RPMI7951 (cell line): ENCODE measurements around the gene THOP1. TPM values are rescaled to one million over a fixed set of nuclear protein-coding genes. Genes with fewer than 3 reads are reported as not detected.

ENCODE experiments used
- DNase-seq: peaks from one replicate; pipeline ENCODE4 v3.0.0-alpha.2; 2012; ENCODE audit warnings: low read depth
- total RNA-seq: library from RNA; depleted of rRNA; stranded (reverse); fragments of >200 nt; shearing (Covaris generic); gene quantifications from 2 replicates; pipeline ENCODE4 v1.2.3, GENCODE V29; 2014

The THOP1 gene
- total RNA-seq, 1 experiment from 2014 or later: 63.7 TPM

DNA sequence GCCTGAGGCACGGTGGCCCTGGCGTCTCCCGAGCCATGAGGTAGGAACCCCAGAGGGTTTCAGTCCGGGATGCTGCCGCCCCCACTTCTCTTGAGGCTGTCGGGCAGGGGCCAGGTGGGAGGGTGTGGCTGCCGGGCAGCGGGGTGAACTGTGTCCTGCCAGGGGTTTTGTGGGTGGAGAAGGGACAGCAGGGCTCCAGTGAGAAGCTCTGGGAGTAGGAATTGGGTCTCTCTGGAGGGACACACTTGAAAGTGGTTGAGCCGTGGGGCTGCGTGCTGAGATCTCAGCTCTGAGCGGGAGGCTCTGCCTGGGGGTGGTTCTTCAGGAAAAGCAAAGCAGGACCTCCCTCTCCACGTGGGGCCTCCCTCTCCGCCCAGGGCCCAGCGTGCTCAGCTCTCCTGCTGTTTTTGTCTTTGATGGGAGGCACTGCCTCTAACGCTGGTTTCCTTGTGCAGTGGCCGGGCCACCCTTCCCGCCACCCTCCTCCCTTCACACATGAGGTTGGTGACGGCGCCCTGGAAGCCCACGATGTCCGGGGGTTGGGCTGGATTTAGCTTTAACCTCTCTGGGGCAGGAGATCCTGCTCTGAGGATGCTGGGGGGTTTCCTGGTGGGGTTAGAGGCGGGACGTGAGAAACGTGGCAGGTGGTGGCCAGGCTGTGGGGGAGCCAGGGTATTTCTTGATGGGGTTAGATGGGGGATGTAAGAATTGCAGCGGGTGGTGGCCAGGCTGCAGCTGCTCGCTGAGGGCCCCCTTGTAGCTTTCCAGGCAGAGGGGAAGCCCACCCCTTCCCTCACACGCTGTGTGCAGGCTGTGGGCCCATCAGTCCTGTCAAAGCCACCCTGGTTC, 19.1 kb downstream of the THOP1 start:
- no peak for DNase-seq

- no peak for DNase-seq
These were observed 20.1 kb downstream of the THOP1 start for GRCh38 chr19:2805261-2805900.

DNA sequence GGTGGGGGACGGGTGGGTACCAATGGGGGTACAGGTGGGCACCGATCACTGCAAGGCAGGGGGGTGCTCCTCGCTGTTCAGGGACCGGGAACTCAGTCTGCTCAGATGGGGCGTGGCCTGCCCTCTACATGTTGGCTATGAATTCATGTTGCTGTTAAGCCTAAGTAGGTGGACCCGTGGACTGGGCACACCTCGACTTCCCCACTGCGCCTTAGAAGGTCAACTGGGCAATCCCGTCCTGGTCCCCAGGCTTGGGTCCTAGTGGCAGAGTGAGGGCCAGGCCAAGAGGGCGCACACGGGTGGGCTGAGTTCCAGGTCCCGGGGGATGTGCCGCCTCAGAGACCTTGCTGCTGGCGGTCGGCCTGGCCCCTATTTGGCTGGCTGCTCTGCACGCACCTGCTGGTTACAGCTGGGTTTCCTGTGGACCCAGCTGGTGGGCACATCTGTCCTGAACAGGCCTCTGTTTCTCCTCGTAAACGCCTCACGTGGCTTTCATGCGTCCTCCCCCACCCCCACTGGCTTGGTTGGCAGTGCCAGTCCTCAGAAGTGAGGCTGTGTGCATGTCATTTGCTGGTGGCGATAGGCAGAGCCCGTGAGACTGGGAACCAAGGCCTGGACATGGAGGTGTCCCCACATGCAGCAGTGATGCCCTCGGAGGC, 20.8 kb downstream of the THOP1 start:
- DNase-seq: no peak

DNA sequence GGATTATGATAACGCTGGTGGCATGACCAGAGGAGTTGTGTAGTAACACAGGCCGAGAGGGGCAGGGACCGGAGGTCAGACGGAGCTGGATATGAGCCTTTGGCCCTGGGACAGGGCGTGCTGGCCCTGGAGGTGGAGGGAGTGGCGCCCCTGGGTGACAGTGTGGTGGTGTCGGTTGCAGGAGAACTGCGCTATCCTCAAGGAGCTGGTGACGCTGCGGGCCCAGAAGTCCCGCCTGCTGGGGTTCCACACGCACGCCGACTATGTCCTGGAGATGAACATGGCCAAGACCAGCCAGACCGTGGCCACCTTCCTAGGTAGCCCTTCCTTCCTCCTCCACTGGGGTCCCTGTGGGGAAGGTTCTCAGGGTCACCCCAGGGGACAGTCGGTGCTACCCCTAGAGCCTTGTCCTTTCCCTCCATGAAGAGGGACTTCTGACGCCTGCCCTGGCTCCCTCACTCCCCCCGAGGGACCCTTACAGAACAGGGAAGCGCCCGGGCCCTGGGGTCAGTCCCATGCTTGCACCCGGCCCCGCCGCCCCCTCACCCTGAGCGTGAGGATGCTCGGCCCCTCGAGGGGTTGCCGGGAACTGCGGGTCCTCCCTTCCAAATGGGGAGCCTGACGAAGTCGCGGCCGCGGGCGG, 21.6 kb downstream of the THOP1 start:
- DNase-seq: no peak

DNA sequence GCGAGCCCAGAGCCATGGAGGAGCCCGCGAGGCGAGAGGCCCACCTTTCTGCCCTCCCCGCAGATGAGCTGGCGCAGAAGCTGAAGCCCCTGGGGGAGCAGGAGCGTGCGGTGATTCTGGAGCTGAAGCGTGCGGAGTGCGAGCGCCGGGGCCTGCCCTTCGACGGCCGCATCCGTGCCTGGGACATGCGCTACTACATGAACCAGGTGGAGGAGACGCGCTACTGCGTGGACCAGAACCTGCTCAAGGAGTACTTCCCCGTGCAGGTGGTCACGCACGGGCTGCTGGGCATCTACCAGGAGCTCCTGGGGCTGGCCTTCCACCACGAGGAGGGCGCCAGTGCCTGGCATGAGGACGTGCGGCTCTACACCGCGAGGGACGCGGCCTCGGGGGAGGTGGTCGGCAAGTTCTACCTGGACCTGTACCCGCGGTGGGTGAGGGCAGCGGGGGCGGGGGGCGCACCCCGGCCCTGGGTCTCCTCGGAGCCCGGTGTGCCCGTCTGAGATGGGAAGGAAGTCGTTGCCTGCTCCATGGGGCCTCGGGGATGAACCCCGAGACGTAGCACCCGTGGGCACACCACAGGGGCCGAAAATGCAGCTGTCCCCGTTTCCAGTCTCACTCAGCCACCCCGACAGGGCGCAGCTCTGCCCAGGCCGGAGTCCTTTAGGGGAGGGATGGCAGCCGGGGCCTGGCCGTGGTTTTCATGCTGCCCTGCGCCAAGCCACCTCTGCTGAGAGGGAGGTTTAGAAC, 22.3 kb downstream of the THOP1 start:
- DNase-seq: no peak

- no peak for DNase-seq
These were observed 23.0 kb downstream of the THOP1 start for GRCh38 chr19:2808129-2808941.

GRCh38 chr19:2809387-2810140, 24.3 kb downstream of the THOP1 start:
- DNase-seq: no peak

DNA sequence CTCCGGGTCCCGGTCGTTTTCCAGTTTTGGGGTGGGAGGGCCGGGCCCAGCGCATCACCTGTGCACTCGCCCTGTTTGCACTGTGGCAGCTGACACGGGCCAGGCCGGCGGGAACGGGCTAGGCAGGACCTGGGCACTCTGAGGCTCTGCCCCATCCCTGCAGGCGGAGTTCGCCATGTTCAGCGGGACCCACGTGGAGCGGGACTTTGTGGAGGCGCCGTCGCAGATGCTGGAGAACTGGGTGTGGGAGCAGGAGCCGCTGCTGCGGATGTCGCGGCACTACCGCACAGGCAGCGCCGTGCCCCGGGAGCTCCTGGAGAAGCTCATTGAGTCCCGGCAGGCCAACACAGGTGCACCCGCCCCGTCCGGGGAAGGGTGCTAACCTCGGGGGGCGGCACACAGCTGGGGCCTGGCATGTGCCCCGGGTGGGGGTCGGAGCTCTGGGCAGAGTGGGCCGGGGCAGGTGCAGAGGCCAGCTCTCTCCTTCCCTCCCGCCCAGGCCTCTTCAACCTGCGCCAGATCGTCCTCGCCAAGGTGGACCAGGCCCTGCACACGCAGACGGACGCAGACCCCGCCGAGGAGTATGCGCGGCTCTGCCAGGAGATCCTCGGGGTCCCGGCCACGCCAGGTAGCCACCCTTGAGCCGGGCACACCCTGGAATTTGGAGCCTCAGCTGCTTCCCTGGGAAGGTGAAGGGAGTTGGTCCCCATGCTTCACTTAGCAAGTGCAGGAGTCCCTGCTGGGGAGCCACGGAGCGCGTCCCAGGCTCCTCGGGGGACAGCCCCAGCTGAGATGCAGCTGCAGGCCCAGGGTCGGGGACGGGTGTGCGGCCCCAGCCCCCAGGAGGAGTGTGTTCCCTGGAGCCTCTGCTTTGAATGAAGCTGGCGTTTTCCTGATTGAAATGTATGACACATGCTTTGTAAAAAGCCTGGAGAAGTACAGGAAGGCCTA, 25.1 kb downstream of the THOP1 start:
- DNase-seq: no peak

GRCh38 chr19:2811221-2811722, 26.0 kb downstream of the THOP1 start:
- no peak for DNase-seq

DNA sequence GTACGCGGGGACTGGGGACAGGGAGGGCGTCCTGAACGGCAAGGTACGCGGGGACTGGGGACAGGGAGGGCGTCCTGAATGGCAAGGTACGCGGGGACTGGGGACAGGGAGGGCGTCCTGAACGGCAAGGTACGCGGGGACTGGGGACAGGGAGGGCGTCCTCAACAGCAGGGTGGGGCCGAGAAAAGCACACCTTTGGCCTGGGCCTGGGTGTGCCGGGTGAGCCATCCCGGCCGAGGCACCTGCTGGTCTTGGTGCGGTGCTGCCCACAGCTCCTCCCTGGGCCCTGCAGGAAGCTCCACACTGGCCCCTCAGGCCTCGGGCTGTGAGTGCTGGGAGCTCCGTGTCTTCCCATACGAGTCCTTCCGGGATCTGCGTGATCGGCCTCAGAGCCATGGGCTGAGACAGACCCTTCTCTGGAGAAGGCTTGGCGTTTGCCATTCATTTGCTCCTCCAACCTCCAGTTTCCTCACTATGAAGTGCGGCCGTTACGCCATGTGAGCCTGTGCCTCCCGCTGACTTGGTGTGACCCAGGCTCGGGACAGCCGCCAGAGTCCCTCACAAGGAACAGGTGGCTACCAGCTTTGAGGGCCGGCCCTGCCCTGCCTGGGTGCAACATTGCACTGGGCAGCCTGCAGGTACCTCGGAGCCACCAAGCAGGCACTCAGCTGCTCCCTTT, 26.6 kb downstream of the THOP1 start:
- no peak for DNase-seq

- DNase-seq: no peak
These were observed 27.3 kb downstream of the THOP1 start for GRCh38 chr19:2812414-2813234.

DNA sequence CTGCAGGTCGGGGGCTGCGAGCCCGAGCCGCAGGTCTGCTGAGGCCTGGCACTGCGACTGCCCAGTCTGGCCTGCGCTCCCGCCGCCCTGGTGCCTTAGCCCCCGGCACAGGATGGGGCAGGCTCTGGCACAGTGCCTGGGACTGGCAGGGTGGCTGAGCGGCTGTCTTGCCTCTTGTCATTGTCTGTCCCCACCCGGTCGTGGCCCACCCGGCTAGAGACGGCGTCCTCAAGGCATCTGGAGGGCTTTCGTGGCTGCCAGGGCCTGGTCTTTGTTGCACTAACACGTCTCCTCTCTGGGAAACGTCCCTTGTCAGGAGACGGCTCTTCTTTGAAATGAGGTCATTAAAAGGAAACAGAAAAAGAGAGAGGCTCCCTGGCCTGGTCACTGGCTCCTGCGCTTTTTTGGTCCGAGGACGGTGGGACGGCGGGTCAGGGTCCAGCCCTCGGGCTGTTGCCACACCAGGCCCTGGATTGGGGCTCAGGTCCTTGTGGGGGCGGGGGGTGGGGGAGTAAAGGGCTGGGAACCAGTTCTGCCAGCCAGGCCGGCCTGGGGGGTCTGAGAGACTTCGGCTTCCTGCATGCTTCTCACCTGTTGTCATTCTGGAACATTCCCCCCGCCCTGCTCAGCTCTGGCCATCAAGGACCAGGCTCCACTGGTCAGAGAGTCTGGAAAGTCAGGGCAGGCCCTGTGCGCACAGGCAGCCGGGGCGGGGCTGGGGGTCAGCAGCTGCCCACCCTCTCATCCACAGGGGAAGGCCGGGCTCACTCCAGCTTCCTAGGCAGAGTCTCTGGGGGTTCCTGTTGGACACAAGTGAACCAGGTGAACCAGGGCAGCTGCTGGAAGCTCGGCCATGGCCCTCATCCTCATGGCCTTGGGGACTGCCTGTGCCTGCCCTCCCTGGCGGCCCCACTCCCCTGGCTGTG, 28.2 kb downstream of the THOP1 start:
- DNase-seq: no peak

- no peak for DNase-seq
These were observed 29.1 kb downstream of the THOP1 start for GRCh38 chr19:2814426-2814825.

DNA sequence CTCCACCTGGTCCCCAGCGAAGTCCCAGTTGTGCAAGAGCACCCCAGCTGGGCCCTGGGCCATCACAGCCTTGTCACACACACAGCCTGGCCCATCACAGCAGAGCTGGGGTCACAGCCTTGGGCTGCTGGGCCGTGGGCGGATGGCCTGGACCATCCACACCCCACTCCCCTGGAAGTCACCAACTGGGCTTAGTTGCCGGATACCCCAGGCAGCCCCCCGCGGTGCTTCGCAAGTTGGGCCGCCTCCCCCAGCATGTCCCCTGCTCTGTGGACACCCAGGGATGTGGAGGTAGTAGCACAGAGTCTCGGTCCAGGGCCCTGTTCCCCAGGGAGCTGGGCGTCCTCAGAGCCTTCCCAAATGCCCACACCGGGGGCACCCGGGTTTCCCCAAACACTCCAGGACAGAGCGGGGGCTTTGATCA, 29.9 kb downstream of the THOP1 start:
- no peak for DNase-seq

- no peak for DNase-seq
These were observed 30.6 kb downstream of the THOP1 start for GRCh38 chr19:2815923-2816322.

DNA sequence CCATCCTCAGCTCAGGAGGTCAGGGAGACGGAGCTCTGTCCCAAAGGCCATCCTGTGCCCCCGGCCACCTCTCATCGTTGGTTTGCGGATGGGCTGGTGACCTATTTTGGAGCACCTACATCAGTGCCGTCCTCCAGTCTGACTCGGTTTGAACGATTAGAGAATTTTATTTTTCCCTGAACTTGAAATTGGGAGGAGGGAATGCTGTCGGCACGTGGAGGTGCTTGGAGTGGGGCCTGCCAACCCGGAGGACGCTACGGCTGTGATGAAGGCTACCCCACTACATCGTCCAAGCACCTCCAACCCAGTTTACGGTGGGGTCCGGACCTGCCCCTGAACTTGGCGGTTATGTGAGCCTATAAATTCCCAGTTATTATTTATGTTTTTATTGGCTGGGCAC, 31.3 kb downstream of the THOP1 start:
- no peak for DNase-seq
